GM23248 (cell line): ENCODE measurements around the gene RBM19.

Experiments
- EZH2 ChIP-seq: fragments of 200-600 bp; sonication (generic); IDR thresholded peaks from 2 replicates; pipeline ENCODE4 v1.6.1; 2018; ENCODE audit warnings: antibody characterized with exemption, mild to moderate bottlenecking; ENCODE audit not compliant: insufficient read depth, poor library complexity, severe bottlenecking
- EZH2phosphoT487 ChIP-seq: fragments of 200-600 bp; sonication (generic); IDR thresholded peaks from 2 replicates; pipeline ENCODE4 v1.6.1; 2018; ENCODE audit warnings: antibody characterized with exemption, moderate library complexity, mild to moderate bottlenecking, low read depth; ENCODE audit not compliant: insufficient read depth

- no peak for TF ChIP-seq EZH2phosphoT487
- TF ChIP-seq EZH2: no peak
Observed at GRCh38 chr12:113786107-113786506, 180.0 kb downstream of the RBM19 start.
